Calu3 (cell line): ENCODE measurements around the gene JSRP1. TPM values are rescaled to one million over a fixed set of nuclear protein-coding genes. Genes with fewer than 3 reads are reported as not detected.

Source experiments
- BruUV-seq: library from RNA; stranded (reverse); fragments of 400-500 nt; replicated peaks from 2 replicates; lab custom pipeline; 2021; lab: Mats Ljungman, UMichigan
- CTCF ChIA-PET: fragments of 300-600 bp; sonication (Branson Sonifier 250); formaldehyde crosslinking; loops from one replicate; lab custom pipeline; 2022; ENCODE audit warnings: antibody characterized with exemption; lab: Charles Lee
- DNase-seq: peaks from one replicate; pipeline ENCODE4 v3.0.0; 2022
- H3K27ac Mint-ChIP-seq: one replicate; pipeline ENCODE4 v1.8.0; 2022; ENCODE audit warnings: mixed read lengths; ENCODE audit not compliant: unreplicated experiment
- H3K27me3 Mint-ChIP-seq: one replicate; pipeline ENCODE4 v1.8.0; 2022; ENCODE audit warnings: mixed read lengths; ENCODE audit not compliant: unreplicated experiment
- H3K36me3 Mint-ChIP-seq: one replicate; pipeline ENCODE4 v1.8.0; 2022; ENCODE audit warnings: mild to moderate bottlenecking, moderate library complexity, mixed read lengths; ENCODE audit not compliant: insufficient read depth, unreplicated experiment
- H3K4me1 Mint-ChIP-seq: one replicate; pipeline ENCODE4 v1.8.0; 2022; ENCODE audit warnings: mild to moderate bottlenecking, low read depth, mixed read lengths; ENCODE audit not compliant: unreplicated experiment
- H3K4me3 Mint-ChIP-seq: one replicate; pipeline ENCODE4 v1.8.0; 2022; ENCODE audit warnings: mild to moderate bottlenecking, low read depth, moderate library complexity, mixed read lengths; ENCODE audit not compliant: unreplicated experiment
- H3K9me3 Mint-ChIP-seq: one replicate; pipeline ENCODE4 v1.8.0; 2022; ENCODE audit warnings: low read depth, mixed read lengths; ENCODE audit not compliant: unreplicated experiment
- CTCF ChIP-seq: fragments of 200-600 bp; IDR thresholded peaks from one replicate; pipeline ENCODE4 v1.8.0; 2022; ENCODE audit warnings: antibody characterized with exemption; ENCODE audit not compliant: unreplicated experiment
- intact Hi-C: fragments of 100-400 bp; cut with micrococcal nuclease; formaldehyde crosslinking; loops from one replicate; pipeline ENCODE4 v1.10.0; 2022; ENCODE audit not compliant: unreplicated experiment
- total RNA-seq: library from RNA; stranded (reverse); gene quantifications from 2 replicates; pipeline ENCODE4 v1.2.3, GENCODE V29; 2022

Gene JSRP1
- total RNA-seq, 1 experiment from 2014 or later, result 0.73 TPM

GRCh38 chr19:2221918-2222317 lies 34.3 kb downstream of the JSRP1 start:
- DNase-seq, result no peak
- H3K4me3 Mint-ChIP-seq, result no peak overlapping the region
- H3K4me1 Mint-ChIP-seq, result no peaks in the 10 kb centered on the region
- CTCF ChIA-PET, result interaction anchor here (1.2 kb wide), 1 partner anchor 66 kb away, joined by 3 read pairs; no protein-coding TSS in a partner anchor
- intact Hi-C loops, result no loop called here
- TF ChIP-seq CTCF, result no peak
- H3K27me3 Mint-ChIP-seq, result no peaks in the 10 kb centered on the region
- no TSS peak for BruUV-seq
- no peaks in the 10 kb centered on the region for H3K9me3 Mint-ChIP-seq
- H3K36me3 Mint-ChIP-seq, result peaks cover 36% of the 10 kb centered on the region
- H3K27ac Mint-ChIP-seq, result no peak overlapping the region

- CTCF ChIA-PET, result interaction anchor here (1.2 kb wide), 1 partner anchor 65 kb away, joined by 3 read pairs; no protein-coding TSS in a partner anchor
- TF ChIP-seq CTCF, result no peak
- no TSS peak for BruUV-seq
- no peaks in the 10 kb centered on the region for H3K27me3 Mint-ChIP-seq
- H3K9me3 Mint-ChIP-seq, result no peaks in the 10 kb centered on the region
- H3K4me3 Mint-ChIP-seq, result no peak overlapping the region
- no peak for DNase-seq
- H3K36me3 Mint-ChIP-seq, result peaks cover 40% of the 10 kb centered on the region
- intact Hi-C loops, result no loop called here
- H3K4me1 Mint-ChIP-seq, result no peaks in the 10 kb centered on the region
- H3K27ac Mint-ChIP-seq, result no peak overlapping the region
These were observed 34.9 kb downstream of the JSRP1 start for GRCh38 chr19:2221250-2221831.

GRCh38 chr19:2219726-2220125 lies 36.5 kb downstream of the JSRP1 start:
- H3K36me3 Mint-ChIP-seq, result peaks cover 38% of the 10 kb centered on the region
- intact Hi-C loops, result no loop called here
- DNase-seq, result no peak
- no TSS peak for BruUV-seq
- no peaks in the 10 kb centered on the region for H3K4me1 Mint-ChIP-seq
- CTCF ChIA-PET, result no interaction called here
- no peak for TF ChIP-seq CTCF
- no peaks in the 10 kb centered on the region for H3K9me3 Mint-ChIP-seq
- no peaks in the 10 kb centered on the region for H3K27me3 Mint-ChIP-seq
- no peak overlapping the region for H3K4me3 Mint-ChIP-seq
- no peak overlapping the region for H3K27ac Mint-ChIP-seq

- H3K4me3 Mint-ChIP-seq, result no peak overlapping the region
- no peaks in the 10 kb centered on the region for H3K9me3 Mint-ChIP-seq
- CTCF ChIA-PET, result interaction anchor here (0.6 to 0.9 kb wide), 2 partner anchors 58 to 62 kb away, joined by 4 read pairs; no protein-coding TSS in a partner anchor
- H3K36me3 Mint-ChIP-seq, result peaks cover 41% of the 10 kb centered on the region
- H3K27me3 Mint-ChIP-seq, result no peaks in the 10 kb centered on the region
- no TSS peak for BruUV-seq
- no peak overlapping the region for H3K27ac Mint-ChIP-seq
- H3K4me1 Mint-ChIP-seq, result no peaks in the 10 kb centered on the region
- TF ChIP-seq CTCF, result no peak
- intact Hi-C loops, result no loop called here
- DNase-seq, result no peak
These were observed 38.6 kb downstream of the JSRP1 start for GRCh38 chr19:2217591-2217990.
